CD14-positive monocyte (primary cell): ENCODE results near the gene NAT14. TPM values are rescaled to one million over a fixed set of nuclear protein-coding genes. Genes with fewer than 3 reads are reported as not detected.

Experiments
- DNase-seq, 3 donors: peaks; one replicate each; pipeline ENCODE4 v3.0.0-alpha.2; 2011 to 2022
- H2AFZ ChIP-seq: 2 replicates; pipeline ENCODE4 v1.6.0; 2012; ENCODE audit warnings: mild to moderate bottlenecking, low read depth, low read length, inconsistent platforms; ENCODE audit not compliant: insufficient read depth, poor library complexity, severe bottlenecking
- H3K27ac ChIP-seq, 2 donors: 1 replicate in 1 of 2; 2 replicates in 1 of 2; pipeline ENCODE4 v1.5.1; 2012 to 2013; ENCODE audit warnings: low read length in 2 of 2, control low read depth in 1 of 2, inconsistent platforms in 1 of 2, low read depth in 1 of 2, mild to moderate bottlenecking in 1 of 2
- H3K27me3 ChIP-seq, 2 donors: one replicate each; pipeline versions ENCODE4 v1.6.0 to v1.6.1; 2011 to 2013; ENCODE audit warnings: low read length in 2 of 2; ENCODE audit not compliant: control insufficient read depth in 2 of 2, insufficient read depth in 2 of 2
- H3K36me3 ChIP-seq, 2 donors: replicated peaks in 1 of 2; 1 replicate in 1 of 2; 2 replicates in 1 of 2; pipeline versions ENCODE4 v1.5.1 to v1.6.1; 2012 to 2013; ENCODE audit warnings: low read length in 2 of 2, control low read depth in 1 of 2, inconsistent platforms in 1 of 2, mild to moderate bottlenecking in 1 of 2; ENCODE audit not compliant: insufficient read depth in 2 of 2, control insufficient read depth in 1 of 2
- H3K4me1 ChIP-seq, 2 donors: 1 replicate in 1 of 2; 2 replicates in 1 of 2; pipeline versions ENCODE4 v1.5.1 to v1.6.1; 2012 to 2013; ENCODE audit warnings: low read length in 2 of 2, control low read depth in 1 of 2, inconsistent platforms in 1 of 2, mild to moderate bottlenecking in 1 of 2, moderate library complexity in 1 of 2; ENCODE audit not compliant: insufficient read depth in 2 of 2, control insufficient read depth in 1 of 2
- H3K4me2 ChIP-seq: replicated peaks from 2 replicates; pipeline ENCODE3; 2012; ENCODE audit warnings: low read length, moderate library complexity, mild to moderate bottlenecking; ENCODE audit not compliant: poor library complexity, severe bottlenecking; ENCODE audit errors: extremely low read depth
- H3K4me3 ChIP-seq, 3 experiments: fragments of 200-600 bp in 1 of 3; sonication (generic) in 1 of 3; replicated peaks in 1 of 3; 1 replicate in 2 of 3; 2 replicates in 1 of 3; pipeline ENCODE4 v1.5.1; 2011 to 2013; ENCODE audit warnings: low read length in 3 of 3, mild to moderate bottlenecking in 3 of 3, control low read depth in 2 of 3, low read depth in 2 of 3, inconsistent platforms in 1 of 3, moderate library complexity in 1 of 3
- H3K79me2 ChIP-seq: 2 replicates; pipeline ENCODE4 v1.6.0; 2012; ENCODE audit warnings: mild to moderate bottlenecking, control low read depth, inconsistent platforms, low read length, moderate library complexity; ENCODE audit not compliant: insufficient read depth
- H3K9ac ChIP-seq: 2 replicates; pipeline ENCODE4 v1.6.0; 2017; ENCODE audit warnings: low read length, mild to moderate bottlenecking; ENCODE audit not compliant: insufficient read depth, poor library complexity, severe bottlenecking
- H3K9me3 ChIP-seq, 2 donors: replicated peaks in 1 of 2; 1 replicate in 1 of 2; 2 replicates in 1 of 2; pipeline versions ENCODE4 v1.5.1 to v1.6.1; 2012 to 2013; ENCODE audit warnings: low read length in 2 of 2, control low read depth in 1 of 2; ENCODE audit not compliant: control insufficient read depth in 1 of 2, insufficient read depth in 1 of 2
- H4K20me1 ChIP-seq: 2 replicates; pipeline ENCODE4 v1.6.0; 2012; ENCODE audit warnings: mild to moderate bottlenecking, low read length, control low read depth, moderate library complexity; ENCODE audit not compliant: insufficient read depth
- H3K27ac Mint-ChIP-seq, 7 donors: one replicate each; pipeline ENCODE4 v1.8.0; 2020; ENCODE audit warnings: mild to moderate bottlenecking in 7 of 7, mixed read lengths in 7 of 7, moderate library complexity in 6 of 7, inconsistent platforms in 2 of 7
- H3K27me3 Mint-ChIP-seq, 3 donors: one replicate each; pipeline ENCODE4 v1.8.0; 2021 to 2022; ENCODE audit warnings: low read depth in 3 of 3, mild to moderate bottlenecking in 3 of 3, mixed read lengths in 3 of 3, moderate library complexity in 3 of 3, inconsistent platforms in 1 of 3
- H3K36me3 Mint-ChIP-seq, 2 donors: one replicate each; pipeline ENCODE4 v1.8.0; 2020; ENCODE audit warnings: mixed read lengths in 2 of 2, inconsistent platforms in 1 of 2, mild to moderate bottlenecking in 1 of 2
- H3K4me1 Mint-ChIP-seq: one replicate; pipeline ENCODE4 v1.8.0; 2020; ENCODE audit warnings: mild to moderate bottlenecking, mixed read lengths
- H3K4me3 Mint-ChIP-seq, 2 donors: one replicate each; pipeline ENCODE4 v1.8.0; 2020; ENCODE audit warnings: mild to moderate bottlenecking in 2 of 2, mixed read lengths in 2 of 2, moderate library complexity in 1 of 2
- H3K9me3 Mint-ChIP-seq, 7 donors: one replicate each; pipeline ENCODE4 v1.8.0; 2020 to 2022; ENCODE audit warnings: mixed read lengths in 7 of 7, mild to moderate bottlenecking in 6 of 7, moderate library complexity in 6 of 7, inconsistent platforms in 2 of 7
- CTCF ChIP-seq: fragments of 200-600 bp; IDR thresholded peaks from one replicate; pipeline ENCODE4 v1.8.0; 2022; ENCODE audit warnings: antibody characterized with exemption, mild to moderate bottlenecking
- WGBS: methylation state at CpG from one replicate; pipeline ENCODE4 v1.1.5; 2013; ENCODE audit warnings: missing lambda C conversion rate; ENCODE audit not compliant: insufficient coverage; 5-methylcytosine and 5-hydroxymethylcytosine counted together
- intact Hi-C, 2 donors: fragments of 100-400 bp; cut with micrococcal nuclease; formaldehyde crosslinking; loops; one replicate each; pipeline versions ENCODE4 v1.15.0 to v1.15.1; 2023
- polyA plus RNA-seq, 3 donors: library from polyadenylated mRNA; depleted of rRNA in 1 of 3; unstranded in 2 of 3; stranded (reverse) in 1 of 3; fragments of 300-500 nt in 2 of 3; fragments of >200 nt in 1 of 3; fragmentation: Illumina TruSeq in 2 of 3; gene quantifications; 1 replicate in 2 of 3; 2 replicates in 1 of 3; pipeline ENCODE4 v1.2.3, GENCODE V29; 2012 to 2021

Gene NAT14
- polyA plus RNA-seq, 3 donors = 1.5 to 2.2 (median 1.9) TPM

GRCh38 chr19:55451965-55452748 is 32.8 kb upstream of the NAT14 start:
- Histone ChIP-seq H3K4me1 (peaks cover 5 to 10% of the 10 kb centered on the region in 2 donors), H3K9ac (no peak overlapping the region), H3K4me2 (peak overlapping the region; percentile 2), H3K27ac (no peak overlapping the region), H3K27me3 (peaks cover 10 to 44% of the 10 kb centered on the region in 2 donors), H4K20me1 (peaks cover 3% of the 10 kb centered on the region), H3K9me3 (peaks cover 5 to 7% of the 10 kb centered on the region in 2 donors), H3K4me3 (no peak overlapping the region), H2AFZ (no peak overlapping the region), H3K36me3 (peaks cover 0 to 5% of the 10 kb centered on the region in 2 donors), H3K79me2 (no peaks in the 10 kb centered on the region)
- peaks cover 0 to 14% (median 9%) of the 10 kb centered on the region in 7 donors for H3K9me3 Mint-ChIP-seq
- TF ChIP-seq CTCF = no peak
- H3K4me3 Mint-ChIP-seq = peak overlapping the region in 1 of 2 donors; percentile 65
- peaks cover 27 to 36% (median 29%) of the 10 kb centered on the region in 3 donors for H3K27me3 Mint-ChIP-seq
- H3K4me1 Mint-ChIP-seq = peaks cover 6% of the 10 kb centered on the region
- peak overlapping the region in 1 of 7 donors; percentile 50 for H3K27ac Mint-ChIP-seq
- no peak for DNase-seq
- WGBS = 3% methylated on average over 45 of the region's 57 CpGs
- intact Hi-C loops = loop anchor here (10.0 kb wide), 2 partner anchors 157 to 307 kb away; partner anchors contain the start of gene TNNT1 (in 1 of the 2)
- peaks cover 17 to 26% of the 10 kb centered on the region in 2 donors for H3K36me3 Mint-ChIP-seq

DNA sequence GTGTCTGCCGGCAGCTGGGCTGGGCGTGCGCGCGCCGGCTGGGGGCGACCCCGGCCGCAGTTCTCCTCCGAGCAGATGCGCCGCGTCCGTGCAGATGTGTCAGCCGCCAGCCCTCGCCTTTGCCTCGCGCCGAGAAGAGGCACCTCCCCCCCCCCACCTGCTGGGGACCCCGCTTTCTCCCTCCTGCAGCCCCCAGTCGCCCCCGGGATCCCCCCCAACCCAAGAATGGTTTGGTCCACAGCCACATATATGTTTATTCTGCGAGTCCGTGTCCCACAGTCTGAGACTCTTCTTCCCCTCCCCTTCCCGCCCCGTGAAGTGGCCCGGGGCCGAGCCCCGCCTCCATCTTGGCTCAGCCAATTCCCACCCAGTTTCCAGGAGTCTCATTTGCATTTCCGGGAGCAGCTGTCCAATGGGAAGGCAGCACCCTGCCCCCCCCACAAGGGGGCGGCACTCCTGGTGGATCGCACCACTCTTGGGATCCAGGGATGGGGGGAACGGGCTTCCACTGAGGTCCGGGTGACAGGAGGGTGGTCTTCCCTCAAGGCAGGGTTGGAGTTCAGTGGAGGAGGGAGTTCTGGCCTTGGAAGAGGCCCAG is 32.1 kb upstream of the NAT14 start:
- Histone ChIP-seq H3K27me3 (peaks cover 10 to 38% of the 10 kb centered on the region in 2 donors), H3K4me2 (no peak overlapping the region), H3K79me2 (no peaks in the 10 kb centered on the region), H3K9ac (no peak overlapping the region), H3K4me3 (no peak overlapping the region), H3K4me1 (peaks cover 5 to 10% of the 10 kb centered on the region in 2 donors), H3K36me3 (peaks cover 0 to 5% of the 10 kb centered on the region in 2 donors), H3K27ac (no peak overlapping the region), H4K20me1 (peaks cover 3% of the 10 kb centered on the region), H3K9me3 (peaks cover 5 to 7% of the 10 kb centered on the region in 2 donors), H2AFZ (no peak overlapping the region)
- WGBS = 22% methylated on average over 29 of the region's 34 CpGs
- H3K9me3 Mint-ChIP-seq = peaks cover 0 to 14% (median 9%) of the 10 kb centered on the region in 7 donors
- H3K27ac Mint-ChIP-seq = no peak overlapping the region
- peaks cover 27 to 36% (median 29%) of the 10 kb centered on the region in 3 donors for H3K27me3 Mint-ChIP-seq
- H3K4me3 Mint-ChIP-seq = peak overlapping the region in 1 of 2 donors; percentile 9
- intact Hi-C loops = loop anchor here (10.0 kb wide), 2 partner anchors 158 to 308 kb away; partner anchors contain the start of gene TNNT1 (in 1 of the 2)
- H3K4me1 Mint-ChIP-seq = peaks cover 6% of the 10 kb centered on the region
- peak in 2 of 3 donors; percentile 24 to 38 for DNase-seq
- TF ChIP-seq CTCF = no peak
- H3K36me3 Mint-ChIP-seq = peaks cover 17 to 28% of the 10 kb centered on the region in 2 donors
